Measurements from ENCODE around the gene SH3BP4. TPM values are rescaled to one million over a fixed set of nuclear protein-coding genes. Genes with fewer than 3 reads are reported as not detected.

Gene SH3BP4
- total and polyA plus RNA-seq, 2 of the 13 experiments (the other 11 are each of a cell fraction or from before 2014, with no cell fraction given): 34.6 to 99.1 TPM

DNA sequence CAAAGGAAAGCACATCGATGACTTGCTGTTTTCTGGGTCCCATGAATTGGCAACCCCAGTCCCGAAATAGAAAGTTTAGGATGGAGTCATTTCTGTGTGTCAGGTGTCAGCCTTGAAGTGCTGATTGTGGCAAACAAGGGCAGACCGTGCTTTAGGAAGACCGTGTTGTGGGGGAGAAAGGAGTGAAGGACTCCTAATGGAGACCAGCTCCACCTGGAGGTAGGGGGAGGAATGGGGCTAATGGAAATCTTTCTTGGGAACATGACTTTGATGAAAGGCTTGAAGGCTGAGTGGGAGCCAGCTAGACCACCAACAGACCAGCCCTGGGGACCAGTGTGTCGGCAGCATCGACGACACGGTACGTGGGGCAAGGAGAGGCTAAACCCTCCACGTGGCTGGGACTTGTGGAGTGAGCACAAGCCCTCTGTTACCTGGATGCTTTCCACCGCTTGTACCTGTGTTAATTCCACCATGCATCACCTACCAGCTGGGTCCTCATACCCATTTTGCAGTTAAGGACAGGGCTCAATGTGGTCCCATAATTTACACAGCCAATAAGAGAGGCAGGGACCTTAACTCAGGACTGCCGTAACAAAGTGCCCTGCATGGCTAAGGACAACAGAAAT lies 104.2 kb downstream of the SH3BP4 start (continued):
- TF ChIP-seq ZBTB39 (CRISPR knock-in tag; IDR thresholded peaks at IDR 0.05) (no peak; the same call in 1 of the 2 replicates), ZBTB44 (CRISPR knock-in tag; IDR thresholded peaks at IDR 0.05) (no peak), ZSCAN9 (CRISPR knock-in tag; IDR thresholded peaks at IDR 0.05; ENCODE audit: borderline replicate concordance) (no peak), SNAI1 (CRISPR knock-in tag; IDR thresholded peaks at IDR 0.05; ENCODE audit: borderline replicate concordance) (no peak), ZMYM4 (CRISPR knock-in tag; IDR thresholded peaks at IDR 0.05) (peak; percentile 39; the same call in 1 of the 2 replicates), ZNF460 (CRISPR knock-in tag; IDR thresholded peaks at IDR 0.05; ENCODE audit: borderline replicate concordance) (no peak), SMAD3 (CRISPR knock-in tag; IDR thresholded peaks at IDR 0.05) (no peak), KMT2B (CRISPR knock-in tag; IDR thresholded peaks at IDR 0.05) (0 out of 2 replicates have a peak, but pooled peaks have one; percentile 28), FOXK2 (IDR thresholded peaks at IDR 0.05) (no peak), XRCC5 (optimal IDR thresholded peaks at IDR 0.05; ENCODE audit: low read length) (no peak), ZSCAN31 (CRISPR knock-in tag; IDR thresholded peaks at IDR 0.05; ENCODE audit: low read depth) (peak; percentile 54; the same call in 1 of the 2 replicates), NAIF1 (CRISPR knock-in tag; IDR thresholded peaks at IDR 0.05; ENCODE audit: borderline replicate concordance) (no peak), SRF (IDR thresholded peaks at IDR 0.05; ENCODE audit: low read depth, low read length) (peak; percentile 41; the same call in 1 of the 2 replicates), SMAD9 (CRISPR knock-in tag; IDR thresholded peaks at IDR 0.05) (no peak), ZNF333 (CRISPR knock-in tag; IDR thresholded peaks at IDR 0.05; ENCODE audit: borderline replicate concordance) (no peak), PAXIP1 (CRISPR knock-in tag; conservative IDR thresholded peaks at IDR 0.05) (0 out of 2 replicates have a peak, but pooled peaks have one; percentile 16), ELF3 (CRISPR knock-in tag; IDR thresholded peaks at IDR 0.05) (peak; percentile 29; the same call in 1 of the 2 replicates), SPEN (CRISPR knock-in tag; IDR thresholded peaks at IDR 0.05; ENCODE audit: low read depth) (no peak), POGZ (CRISPR knock-in tag; IDR thresholded peaks at IDR 0.05) (no peak), KLF11 (CRISPR knock-in tag; IDR thresholded peaks at IDR 0.05) (no peak), ZNF34 (CRISPR knock-in tag; IDR thresholded peaks at IDR 0.05; ENCODE audit: borderline replicate concordance) (no peak)
- TF ChIP-seq, protein P1, sequence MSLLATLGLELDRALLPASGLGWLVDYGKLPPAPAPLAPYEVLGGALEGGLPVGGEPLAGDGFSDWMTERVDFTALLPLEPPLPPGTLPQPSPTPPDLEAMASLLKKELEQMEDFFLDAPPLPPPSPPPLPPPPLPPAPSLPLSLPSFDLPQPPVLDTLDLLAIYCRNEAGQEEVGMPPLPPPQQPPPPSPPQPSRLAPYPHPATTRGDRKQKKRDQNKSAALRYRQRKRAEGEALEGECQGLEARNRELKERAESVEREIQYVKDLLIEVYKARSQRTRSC (CRISPR knock-in tag; IDR thresholded peaks at IDR 0.05; ENCODE audit: low read depth): no peak
- TF ChIP-seq, protein P2, sequence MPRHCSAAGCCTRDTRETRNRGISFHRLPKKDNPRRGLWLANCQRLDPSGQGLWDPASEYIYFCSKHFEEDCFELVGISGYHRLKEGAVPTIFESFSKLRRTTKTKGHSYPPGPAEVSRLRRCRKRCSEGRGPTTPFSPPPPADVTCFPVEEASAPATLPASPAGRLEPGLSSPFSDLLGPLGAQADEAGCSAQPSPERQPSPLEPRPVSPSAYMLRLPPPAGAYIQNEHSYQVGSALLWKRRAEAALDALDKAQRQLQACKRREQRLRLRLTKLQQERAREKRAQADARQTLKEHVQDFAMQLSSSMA (CRISPR knock-in tag; IDR thresholded peaks at IDR 0.05): no peak

All from HepG2 (cell line).